Measurements from ENCODE around the gene MEA1.

Gene MEA1

DNA sequence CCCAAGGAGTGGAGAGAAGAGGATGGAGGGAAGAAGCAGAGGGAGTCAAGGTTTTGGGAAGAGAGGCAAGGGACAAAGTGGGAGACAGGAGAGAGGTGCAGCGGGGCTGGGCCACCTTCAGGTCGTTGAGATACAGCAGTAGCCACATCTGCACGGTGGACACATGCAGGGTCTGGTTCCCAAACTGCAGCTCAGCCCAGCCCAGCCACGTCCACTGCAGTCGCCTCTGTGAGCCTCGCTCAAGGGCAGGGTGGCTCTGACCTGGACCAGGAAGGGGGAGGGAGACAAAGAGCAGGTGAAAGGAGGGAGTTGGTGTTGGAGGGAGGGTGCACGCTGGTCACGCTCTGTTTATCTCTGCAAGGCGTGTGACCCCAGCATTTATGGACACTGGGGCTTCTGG, 25.0 kb upstream of the MEA1 start:
- no peaks in the 10 kb centered on the region for H3K9me3 ChIP-seq (ENCODE audit: control insufficient read depth, low read length)
- H3K4ac ChIP-seq (ENCODE audit: low read depth in 1 of 2, low read length in 2 of 2): no peak overlapping the region
- H3K79me1 ChIP-seq (replicated peaks; ENCODE audit: low read length, poor library complexity, severe bottlenecking): peaks cover 13% of the 10 kb centered on the region
- peaks cover 78 to 86% of the 10 kb centered on the region in 2 experiments for H3K36me3 ChIP-seq (ENCODE audit: control insufficient read depth in 1 of 2, insufficient read depth in 2 of 2, low read depth in 1 of 2, low read length in 2 of 2)
- H3K4me2 ChIP-seq (ENCODE audit: low read length, poor library complexity, severe bottlenecking): no peak overlapping the region
- H3K4me1 ChIP-seq (ENCODE audit: control insufficient read depth, insufficient read depth, low read depth, low read length): peaks cover 5% of the 10 kb centered on the region
- H2BK12ac ChIP-seq (ENCODE audit: low read length in 2 of 2): no peak overlapping the region
- H3K4me3 ChIP-seq (ENCODE audit: insufficient read depth in 1 of 2, low read depth in 1 of 2, low read length in 2 of 2): no peak overlapping the region
- no peak overlapping the region for H2BK15ac ChIP-seq (ENCODE audit: low read depth, poor library complexity, severe bottlenecking)
- no peak overlapping the region for H3K23ac ChIP-seq (ENCODE audit: low read length in 2 of 2)
- H3K27ac ChIP-seq (ENCODE audit: low read length, poor library complexity, severe bottlenecking): no peak overlapping the region
- no peak for DNase-seq
- no peak overlapping the region for H2BK120ac ChIP-seq (ENCODE audit: low read depth, low read length)
- no peak overlapping the region for H4K91ac ChIP-seq (ENCODE audit: low read length)
- no peak overlapping the region for H3K14ac ChIP-seq (ENCODE audit: low read length in 2 of 2)
- H2AK5ac ChIP-seq (ENCODE audit: low read length, severe bottlenecking): no peak overlapping the region
- no peak overlapping the region for H4K8ac ChIP-seq (ENCODE audit: low read length)
- no peaks in the 10 kb centered on the region for H3K27me3 ChIP-seq (ENCODE audit: control insufficient read depth in 1 of 2, insufficient read depth in 1 of 2, low read length in 2 of 2)
- no peak overlapping the region for H2BK5ac ChIP-seq (ENCODE audit: low read depth, low read length, poor library complexity, severe bottlenecking)
- WGBS: 94% methylated on average over 9 of the region's 9 CpGs
- H3K9ac ChIP-seq (ENCODE audit: low read length): no peak overlapping the region
- H3K18ac ChIP-seq (ENCODE audit: low read depth in 1 of 2, low read length in 2 of 2): no peak overlapping the region
- no peak overlapping the region for H2AFZ ChIP-seq (ENCODE audit: low read depth, low read length)

DNA sequence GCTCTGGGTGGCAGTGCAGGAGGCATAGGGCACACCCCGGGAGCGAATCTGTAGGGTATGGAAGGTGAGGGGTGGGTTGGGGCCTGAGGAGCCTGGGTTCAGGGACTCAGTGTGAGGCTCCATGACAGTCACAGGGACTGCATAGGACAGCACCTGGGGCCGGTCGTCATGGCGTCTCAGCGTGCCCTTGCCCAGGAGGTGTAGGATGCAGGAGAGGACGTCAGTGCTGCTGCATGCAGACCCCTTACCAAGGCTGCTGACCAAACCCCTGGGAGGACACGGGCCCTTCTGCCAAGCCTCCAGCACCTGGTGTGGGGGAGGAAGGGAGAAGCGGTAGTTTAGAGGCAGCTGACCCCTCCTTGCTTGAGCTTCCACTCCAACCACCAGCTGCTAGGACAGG, 24.0 kb upstream of the MEA1 start:
- no peaks in the 10 kb centered on the region for H3K9me3 ChIP-seq (ENCODE audit: control insufficient read depth, low read length)
- no peak overlapping the region for H3K14ac ChIP-seq (ENCODE audit: low read length in 2 of 2)
- no peak overlapping the region for H3K27ac ChIP-seq (ENCODE audit: low read length, poor library complexity, severe bottlenecking)
- H3K4me3 ChIP-seq (ENCODE audit: insufficient read depth in 1 of 2, low read depth in 1 of 2, low read length in 2 of 2): no peak overlapping the region
- WGBS: 96% methylated on average over 8 of the region's 9 CpGs
- H3K4me1 ChIP-seq (ENCODE audit: control insufficient read depth, insufficient read depth, low read depth, low read length): peaks cover 5% of the 10 kb centered on the region
- H2BK120ac ChIP-seq (ENCODE audit: low read depth, low read length): no peak overlapping the region
- H2BK15ac ChIP-seq (ENCODE audit: low read depth, poor library complexity, severe bottlenecking): no peak overlapping the region
- no peak overlapping the region for H3K4me2 ChIP-seq (ENCODE audit: low read length, poor library complexity, severe bottlenecking)
- peaks cover 69 to 83% of the 10 kb centered on the region in 2 experiments for H3K36me3 ChIP-seq (ENCODE audit: control insufficient read depth in 1 of 2, insufficient read depth in 2 of 2, low read depth in 1 of 2, low read length in 2 of 2)
- no peak overlapping the region for H4K8ac ChIP-seq (ENCODE audit: low read length)
- no peaks in the 10 kb centered on the region for H3K27me3 ChIP-seq (ENCODE audit: control insufficient read depth in 1 of 2, insufficient read depth in 1 of 2, low read length in 2 of 2)
- H2AK5ac ChIP-seq (ENCODE audit: low read length, severe bottlenecking): no peak overlapping the region
- H3K4ac ChIP-seq (ENCODE audit: low read depth in 1 of 2, low read length in 2 of 2): no peak overlapping the region
- no peak overlapping the region for H3K23ac ChIP-seq (ENCODE audit: low read length in 2 of 2)
- DNase-seq: no peak
- H2BK12ac ChIP-seq (ENCODE audit: low read length in 2 of 2): no peak overlapping the region
- no peak overlapping the region for H4K91ac ChIP-seq (ENCODE audit: low read length)
- H3K9ac ChIP-seq (ENCODE audit: low read length): no peak overlapping the region
- no peak overlapping the region for H3K18ac ChIP-seq (ENCODE audit: low read depth in 1 of 2, low read length in 2 of 2)
- H3K79me1 ChIP-seq (replicated peaks; ENCODE audit: low read length, poor library complexity, severe bottlenecking): peaks cover 13% of the 10 kb centered on the region
- no peak overlapping the region for H2AFZ ChIP-seq (ENCODE audit: low read depth, low read length)
- no peak overlapping the region for H2BK5ac ChIP-seq (ENCODE audit: low read depth, low read length, poor library complexity, severe bottlenecking)

DNA sequence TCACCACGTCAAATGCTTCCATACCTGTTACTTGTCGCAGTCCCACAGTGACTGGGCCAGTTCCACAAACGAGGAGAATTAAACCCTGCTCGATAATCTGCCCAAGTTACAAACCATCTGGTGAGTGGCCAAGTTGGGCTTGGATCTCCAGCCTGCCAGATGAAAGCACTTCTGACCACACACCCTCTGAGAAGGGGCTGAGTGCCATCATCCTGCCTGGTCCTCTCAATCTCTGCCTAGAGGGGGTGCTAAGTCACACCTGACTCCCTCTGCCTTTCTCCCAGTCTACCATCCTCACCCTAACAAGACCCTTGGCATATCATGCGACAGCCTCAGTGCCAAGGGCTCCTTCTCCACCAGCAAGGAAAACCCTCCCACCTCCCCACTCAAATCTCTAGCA, 23.5 kb upstream of the MEA1 start:
- H2BK5ac ChIP-seq (ENCODE audit: low read depth, low read length, poor library complexity, severe bottlenecking): no peak overlapping the region

DNA sequence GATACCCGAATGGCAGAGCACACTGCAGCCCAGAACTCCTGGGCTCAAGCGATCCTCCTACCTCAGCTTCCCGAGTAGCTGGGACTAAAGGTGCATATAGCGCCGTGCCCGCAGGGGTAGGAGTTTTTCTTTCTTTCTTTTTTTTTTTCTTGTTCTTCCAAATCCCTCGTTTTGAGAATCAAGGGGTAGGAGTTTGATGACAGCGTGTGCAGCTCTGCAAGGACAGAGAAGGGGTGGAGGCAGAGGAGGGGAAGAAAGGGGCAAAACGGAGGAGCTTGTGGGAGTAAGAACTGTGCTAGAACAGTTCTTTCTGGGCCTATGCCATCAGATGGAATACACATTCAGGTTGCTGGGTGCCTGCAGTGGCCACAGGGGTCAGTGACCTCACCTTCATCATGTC, 23.0 kb upstream of the MEA1 start:
- Histone ChIP-seq H3K4me2 (ENCODE audit: low read length, poor library complexity, severe bottlenecking) (no peak overlapping the region), H3K4ac (ENCODE audit: low read depth in 1 of 2, low read length in 2 of 2) (no peak overlapping the region), H3K4me3 (ENCODE audit: insufficient read depth in 1 of 2, low read depth in 1 of 2, low read length in 2 of 2) (no peak overlapping the region), H2BK5ac (ENCODE audit: low read depth, low read length, poor library complexity, severe bottlenecking) (no peak overlapping the region), H3K27ac (ENCODE audit: low read length, poor library complexity, severe bottlenecking) (no peak overlapping the region), H3K4me1 (ENCODE audit: control insufficient read depth, insufficient read depth, low read depth, low read length) (peaks cover 5% of the 10 kb centered on the region), H4K8ac (ENCODE audit: low read length) (no peak overlapping the region), H2BK15ac (ENCODE audit: low read depth, poor library complexity, severe bottlenecking) (no peak overlapping the region), H2AFZ (ENCODE audit: low read depth, low read length) (no peak overlapping the region), H4K91ac (ENCODE audit: low read length) (no peak overlapping the region), H3K14ac (ENCODE audit: low read length in 2 of 2) (no peak overlapping the region), H2BK120ac (ENCODE audit: low read depth, low read length) (no peak overlapping the region), H3K27me3 (ENCODE audit: control insufficient read depth in 1 of 2, insufficient read depth in 1 of 2, low read length in 2 of 2) (no peaks in the 10 kb centered on the region), H2AK5ac (ENCODE audit: low read length, severe bottlenecking) (no peak overlapping the region), H3K79me1 (replicated peaks; ENCODE audit: low read length, poor library complexity, severe bottlenecking) (peaks cover 13% of the 10 kb centered on the region), H3K9ac (ENCODE audit: low read length) (no peak overlapping the region), H3K18ac (ENCODE audit: low read depth in 1 of 2, low read length in 2 of 2) (no peak overlapping the region), H2BK12ac (ENCODE audit: low read length in 2 of 2) (no peak overlapping the region), H3K23ac (ENCODE audit: low read length in 2 of 2) (no peak overlapping the region), H3K9me3 (ENCODE audit: control insufficient read depth, low read length) (no peaks in the 10 kb centered on the region), H3K36me3 (ENCODE audit: control insufficient read depth in 1 of 2, insufficient read depth in 2 of 2, low read depth in 1 of 2, low read length in 2 of 2) (peaks cover 75 to 86% of the 10 kb centered on the region in 2 experiments)
- no peak for DNase-seq
- 97% methylated on average over 9 of the region's 9 CpGs for WGBS

More for the DNA sequence above, 23.5 kb upstream of the MEA1 start:
- Histone ChIP-seq H2AFZ (ENCODE audit: low read depth, low read length) (no peak overlapping the region), H3K9ac (ENCODE audit: low read length) (no peak overlapping the region), H3K4me1 (ENCODE audit: control insufficient read depth, insufficient read depth, low read depth, low read length) (peaks cover 5% of the 10 kb centered on the region), H3K18ac (ENCODE audit: low read depth in 1 of 2, low read length in 2 of 2) (no peak overlapping the region), H3K23ac (ENCODE audit: low read length in 2 of 2) (no peak overlapping the region), H3K9me3 (ENCODE audit: control insufficient read depth, low read length) (no peaks in the 10 kb centered on the region), H3K27ac (ENCODE audit: low read length, poor library complexity, severe bottlenecking) (no peak overlapping the region), H3K4ac (ENCODE audit: low read depth in 1 of 2, low read length in 2 of 2) (no peak overlapping the region), H4K8ac (ENCODE audit: low read length) (no peak overlapping the region), H3K4me3 (ENCODE audit: insufficient read depth in 1 of 2, low read depth in 1 of 2, low read length in 2 of 2) (no peak overlapping the region), H2BK12ac (ENCODE audit: low read length in 2 of 2) (no peak overlapping the region), H4K91ac (ENCODE audit: low read length) (no peak overlapping the region), H2BK120ac (ENCODE audit: low read depth, low read length) (no peak overlapping the region), H3K27me3 (ENCODE audit: control insufficient read depth in 1 of 2, insufficient read depth in 1 of 2, low read length in 2 of 2) (no peaks in the 10 kb centered on the region), H2BK15ac (ENCODE audit: low read depth, poor library complexity, severe bottlenecking) (no peak overlapping the region), H3K4me2 (ENCODE audit: low read length, poor library complexity, severe bottlenecking) (no peak overlapping the region), H3K79me1 (replicated peaks; ENCODE audit: low read length, poor library complexity, severe bottlenecking) (peaks cover 13% of the 10 kb centered on the region), H2AK5ac (ENCODE audit: low read length, severe bottlenecking) (no peak overlapping the region), H3K36me3 (ENCODE audit: control insufficient read depth in 1 of 2, insufficient read depth in 2 of 2, low read depth in 1 of 2, low read length in 2 of 2) (peaks cover 71 to 85% of the 10 kb centered on the region in 2 experiments), H3K14ac (ENCODE audit: low read length in 2 of 2) (no peak overlapping the region)
- WGBS: 94% methylated on average over 5 of the region's 5 CpGs
- no peak for DNase-seq
